Fibroblast of the aortic adventitia (primary cell): ENCODE measurements around the gene CCL2. TPM values are rescaled to one million over a fixed set of nuclear protein-coding genes. Genes with fewer than 3 reads are reported as not detected.

Experiments used
- DNase-seq: peaks from one replicate; pipeline ENCODE4 v3.0.0-alpha.2; 2010; ENCODE audit warnings: low read depth
- H3K4me3 ChIP-seq: 2 replicates; pipeline ENCODE4 v1.5.1; 2011; ENCODE audit warnings: low read depth, mild to moderate bottlenecking, control low read depth, low read length, moderate library complexity
- total RNA-seq: library from RNA; depleted of rRNA; stranded (reverse); fragments of >200 nt; gene quantifications from 2 replicates; pipeline ENCODE4 v1.2.3, GENCODE V29; 2012; ENCODE audit warnings: low replicate concordance
- TF ChIP-seq, protein P1 (sequence below): IDR thresholded peaks from 2 replicates; pipeline ENCODE4 v1.5.1; 2011; ENCODE audit warnings: mild to moderate bottlenecking, low read length, control low read depth, inconsistent platforms; ENCODE audit not compliant: insufficient read depth

Gene CCL2
- total RNA-seq, 1 donor, result 109 TPM

DNA sequence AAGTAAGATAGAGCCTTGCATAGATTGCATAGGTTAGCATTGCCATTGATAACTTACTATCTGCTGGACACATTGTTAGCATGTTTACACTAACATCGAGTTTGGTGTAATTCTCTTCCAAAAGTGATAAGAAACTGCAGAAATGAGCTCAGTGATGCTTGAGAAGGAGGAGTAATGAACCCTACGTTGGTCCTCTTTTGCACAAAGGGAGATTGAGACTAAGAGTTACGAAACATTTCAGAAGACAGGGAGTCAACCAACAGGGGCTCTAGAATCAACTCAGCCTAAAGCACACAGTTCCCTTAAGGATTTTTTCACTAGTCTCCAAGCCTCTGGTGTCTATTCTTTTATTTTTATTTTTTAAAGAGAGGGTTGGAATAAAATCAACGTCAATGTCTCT is 21.7 kb downstream of the CCL2 start:
- TF ChIP-seq, protein P1, sequence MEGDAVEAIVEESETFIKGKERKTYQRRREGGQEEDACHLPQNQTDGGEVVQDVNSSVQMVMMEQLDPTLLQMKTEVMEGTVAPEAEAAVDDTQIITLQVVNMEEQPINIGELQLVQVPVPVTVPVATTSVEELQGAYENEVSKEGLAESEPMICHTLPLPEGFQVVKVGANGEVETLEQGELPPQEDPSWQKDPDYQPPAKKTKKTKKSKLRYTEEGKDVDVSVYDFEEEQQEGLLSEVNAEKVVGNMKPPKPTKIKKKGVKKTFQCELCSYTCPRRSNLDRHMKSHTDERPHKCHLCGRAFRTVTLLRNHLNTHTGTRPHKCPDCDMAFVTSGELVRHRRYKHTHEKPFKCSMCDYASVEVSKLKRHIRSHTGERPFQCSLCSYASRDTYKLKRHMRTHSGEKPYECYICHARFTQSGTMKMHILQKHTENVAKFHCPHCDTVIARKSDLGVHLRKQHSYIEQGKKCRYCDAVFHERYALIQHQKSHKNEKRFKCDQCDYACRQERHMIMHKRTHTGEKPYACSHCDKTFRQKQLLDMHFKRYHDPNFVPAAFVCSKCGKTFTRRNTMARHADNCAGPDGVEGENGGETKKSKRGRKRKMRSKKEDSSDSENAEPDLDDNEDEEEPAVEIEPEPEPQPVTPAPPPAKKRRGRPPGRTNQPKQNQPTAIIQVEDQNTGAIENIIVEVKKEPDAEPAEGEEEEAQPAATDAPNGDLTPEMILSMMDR, result no peak
- DNase-seq, result no peak
- no peak overlapping the region for H3K4me3 ChIP-seq

DNA sequence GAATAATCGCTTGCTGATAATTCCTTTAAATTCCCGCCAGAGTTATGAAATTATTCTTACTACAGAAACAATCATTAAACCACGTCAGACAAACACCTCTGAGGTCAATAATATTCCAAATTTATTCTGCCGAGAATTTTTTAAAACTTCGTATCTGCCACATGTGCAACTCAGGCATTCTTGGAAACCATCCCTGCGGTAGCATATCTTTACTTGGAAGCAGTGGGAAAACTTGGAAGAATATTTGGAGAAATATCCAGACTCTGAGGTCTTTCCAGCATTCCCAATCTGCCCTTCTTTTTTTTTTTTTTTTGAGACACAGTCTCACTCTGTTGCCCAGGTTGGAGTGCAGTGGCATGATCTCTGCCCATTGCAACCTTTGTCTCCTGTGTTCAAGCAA is 28.5 kb downstream of the CCL2 start:
- TF ChIP-seq, protein P1, result no peak
- H3K4me3 ChIP-seq, result no peak overlapping the region
- DNase-seq, result peak; percentile 78

- DNase-seq, result peak; percentile 26
- TF ChIP-seq, protein P1, result no peak
- no peak within 1 kb of the TSS for H3K4me3 ChIP-seq
Measured at GRCh38 chr17:34285286-34285792, 30.3 kb downstream of the CCL2 start, which contains the start of gene CCL11. Gene CCL11, plus strand, starts transcription at chr17:34285742. Its CDS starts 67 bp downstream, at chr17:34285809.

- peak; percentile 46 for DNase-seq
- TF ChIP-seq, protein P1, result no peak
- H3K4me3 ChIP-seq, result no peak overlapping the region
Measured at GRCh38 chr17:34287875-34288274, 32.8 kb downstream of the CCL2 start.

- DNase-seq, result no peak
- TF ChIP-seq, protein P1, result no peak
- H3K4me3 ChIP-seq, result no peak overlapping the region
Measured at GRCh38 chr17:34290586-34290985, 35.5 kb downstream of the CCL2 start.

DNA sequence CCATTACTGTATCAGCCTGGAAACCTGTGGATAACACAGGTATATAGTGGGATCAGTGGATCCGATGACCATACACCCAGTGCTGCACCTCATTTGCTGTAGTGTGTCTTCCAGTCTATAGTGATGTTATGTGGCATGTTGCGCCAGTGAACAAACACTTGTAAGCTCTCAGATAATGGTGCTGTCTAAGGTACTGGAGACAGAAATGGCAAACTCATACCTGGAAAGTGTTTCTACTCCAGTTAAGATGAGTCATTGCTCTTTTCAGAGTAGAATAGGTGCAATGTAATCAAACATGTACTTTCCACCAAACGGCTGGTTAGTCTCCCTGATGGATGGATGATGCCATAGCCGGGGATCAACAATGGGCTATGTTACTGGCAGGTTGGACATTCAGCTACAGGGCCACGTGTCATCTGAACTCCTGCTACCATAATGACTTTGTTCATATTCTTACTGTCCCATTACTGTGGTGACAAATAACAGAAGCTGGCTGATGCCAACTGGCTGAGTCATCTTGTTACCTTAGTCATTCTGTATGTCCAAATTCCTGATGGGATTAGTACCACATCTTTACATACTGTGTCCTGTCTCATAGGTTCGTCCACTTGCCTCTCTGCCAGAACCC is 36.8 kb downstream of the CCL2 start:
- no peak overlapping the region for H3K4me3 ChIP-seq
- TF ChIP-seq, protein P1, result no peak
- DNase-seq, result no peak
